Middle frontal gyrus (tissue), 1 donor: ENCODE results near the gene EXOG.

Experiments used
- DNase-seq: peaks from one replicate; pipeline ENCODE4 v3.0.0-alpha.2; 2015; ENCODE audit warnings: low spot score; ENCODE audit errors: extremely low spot score

Gene EXOG

GRCh38 chr3:38473229-38473628 is 22.9 kb upstream of the EXOG start:
- DNase-seq, result no peak

- DNase-seq, result no peak
Observed at GRCh38 chr3:38474928-38475605, 21.1 kb upstream of the EXOG start.

- no peak for DNase-seq
Observed at GRCh38 chr3:38475716-38476115, 20.4 kb upstream of the EXOG start.

- DNase-seq, result no peak
Observed at GRCh38 chr3:38476157-38476756, 19.9 kb upstream of the EXOG start.

GRCh38 chr3:38477057-38477820 is 18.9 kb upstream of the EXOG start:
- DNase-seq, result no peak

- no peak for DNase-seq
Observed at GRCh38 chr3:38477839-38478450, 18.2 kb upstream of the EXOG start.

- no peak for DNase-seq
Observed at GRCh38 chr3:38478901-38479300, 17.2 kb upstream of the EXOG start.

- DNase-seq, result peak; percentile 71
Observed at GRCh38 chr3:38479431-38480092, 16.6 kb upstream of the EXOG start.

GRCh38 chr3:38480093-38480445 is 16.1 kb upstream of the EXOG start:
- DNase-seq, result no peak

GRCh38 chr3:38480930-38481329 is 15.2 kb upstream of the EXOG start:
- no peak for DNase-seq

GRCh38 chr3:38482951-38483350 is 13.2 kb upstream of the EXOG start:
- no peak for DNase-seq

- no peak for DNase-seq
Observed at GRCh38 chr3:38487323-38487722, 8.8 kb upstream of the EXOG start.

GRCh38 chr3:38488949-38489348 is 7.2 kb upstream of the EXOG start:
- DNase-seq, result no peak

- DNase-seq, result no peak
Observed at GRCh38 chr3:38489766-38490165, 6.4 kb upstream of the EXOG start.

- peak; percentile 6 for DNase-seq
Observed at GRCh38 chr3:38490281-38491030, 5.7 kb upstream of the EXOG start.

GRCh38 chr3:38491215-38491614 is 4.9 kb upstream of the EXOG start:
- DNase-seq, result no peak

- DNase-seq, result no peak
Observed at GRCh38 chr3:38493031-38493430, 3.1 kb upstream of the EXOG start.

GRCh38 chr3:38497031-38497430 is 891 bp downstream of the EXOG start:
- DNase-seq, result no peak

- no peak for DNase-seq
Observed at GRCh38 chr3:38500688-38501417, 4.7 kb downstream of the EXOG start.

GRCh38 chr3:38507120-38507519 is 11.0 kb downstream of the EXOG start:
- no peak for DNase-seq
